Epithelial cell of esophagus (primary cell): ENCODE measurements around the gene CELSR3.

Experiments used
- DNase-seq: peaks from one replicate; pipeline ENCODE4 v3.0.0; 2010; ENCODE audit warnings: low read depth
- H3K4me3 ChIP-seq: 2 replicates; pipeline ENCODE4 v1.5.1; 2011; ENCODE audit warnings: mild to moderate bottlenecking, low read length, control low read depth
- CTCF ChIP-seq: IDR thresholded peaks from 2 replicates; pipeline ENCODE4 v1.5.1; 2011; ENCODE audit warnings: low read depth, mild to moderate bottlenecking, low read length, control low read depth, inconsistent platforms; ENCODE audit not compliant: insufficient read depth; ENCODE audit errors: missing control alignments

Gene CELSR3

GRCh38 chr3:48635222-48636021 is 27.3 kb downstream of the CELSR3 start, which contains the start of gene SLC26A6:
Gene SLC26A6 (minus strand): TSS chr3:48635461. CDS start chr3:48635393, 68 bp downstream.
- DNase-seq: peak; percentile 98
- TF ChIP-seq CTCF: peak; percentile 51
- peak within 1 kb of the TSS; percentile 82 for H3K4me3 ChIP-seq

DNA sequence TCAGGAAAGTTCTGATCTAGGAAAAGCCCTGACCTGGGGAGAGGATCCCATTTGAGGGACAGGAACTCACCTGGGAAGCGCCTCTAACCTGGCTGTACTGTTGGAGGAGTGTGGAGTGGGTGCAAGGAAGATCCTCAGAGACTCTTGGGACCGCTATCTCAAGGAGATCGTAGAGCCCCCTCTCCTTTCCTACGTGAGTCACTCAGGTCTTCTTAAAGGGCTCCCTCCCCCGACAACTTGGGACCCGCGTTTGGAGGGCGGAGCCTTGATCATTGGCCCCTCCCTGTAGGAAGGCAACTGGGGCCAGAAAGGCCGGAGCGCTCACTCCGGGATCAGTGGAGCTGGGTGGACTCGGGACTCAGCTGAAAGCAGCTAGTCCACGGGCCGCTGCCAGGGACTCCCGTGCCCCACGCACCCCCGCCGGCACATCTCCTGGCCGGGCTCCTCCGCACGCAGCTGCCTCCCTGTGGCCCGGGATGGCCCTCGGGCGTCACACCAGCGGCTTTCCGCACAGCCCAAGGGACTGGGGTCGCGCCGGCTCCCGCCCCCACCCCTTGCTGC is 27.9 kb downstream of the CELSR3 start:
- no peak for TF ChIP-seq CTCF
- peak; percentile 56 for DNase-seq
- H3K4me3 ChIP-seq: peak overlapping the region; percentile 82

DNA sequence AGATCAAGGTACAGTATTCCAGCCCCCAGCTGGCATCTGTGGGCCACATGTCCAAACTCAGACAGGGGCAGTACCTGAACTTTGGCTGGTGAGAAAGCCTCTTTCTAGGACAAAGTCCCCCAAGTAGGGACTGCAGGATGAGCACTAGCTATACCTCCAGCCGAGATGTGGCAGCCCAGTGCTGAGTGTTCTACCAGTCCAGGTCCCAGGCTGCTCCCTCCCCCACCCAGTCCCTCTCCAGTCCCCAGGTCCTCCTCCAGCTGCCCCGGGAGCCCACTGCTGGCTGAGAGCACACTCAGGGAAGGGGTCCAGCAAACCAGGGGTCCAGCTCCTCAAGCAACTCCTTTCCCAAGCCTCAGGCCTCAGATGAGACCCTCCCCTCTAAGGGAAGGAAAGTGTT is 28.9 kb downstream of the CELSR3 start:
- peak overlapping the region; percentile 82 for H3K4me3 ChIP-seq
- TF ChIP-seq CTCF: no peak

DNA sequence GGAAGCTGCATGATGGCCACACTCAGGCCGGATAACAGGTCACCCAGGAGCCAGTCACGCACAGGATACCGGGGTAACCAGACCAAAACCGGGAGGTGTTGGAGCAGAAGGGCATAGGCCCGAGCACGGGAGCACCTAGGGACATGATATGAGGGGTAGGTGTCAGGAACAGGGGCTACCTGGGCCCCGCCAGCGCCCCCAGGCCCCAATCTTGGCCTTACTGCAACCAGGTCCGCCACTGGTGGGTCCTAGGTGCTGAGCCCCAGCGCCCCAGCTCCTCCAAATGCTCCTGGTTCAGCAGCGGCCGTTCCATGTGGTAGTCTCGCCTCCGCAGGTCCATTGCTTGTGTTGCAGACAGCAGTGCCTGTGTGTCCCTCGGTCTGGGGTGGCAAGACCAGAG is 29.4 kb downstream of the CELSR3 start:
- H3K4me3 ChIP-seq: no peak overlapping the region
- no peak for TF ChIP-seq CTCF
- no peak for DNase-seq

More for the DNA sequence above, 28.9 kb downstream of the CELSR3 start:
- DNase-seq: no peak

DNA sequence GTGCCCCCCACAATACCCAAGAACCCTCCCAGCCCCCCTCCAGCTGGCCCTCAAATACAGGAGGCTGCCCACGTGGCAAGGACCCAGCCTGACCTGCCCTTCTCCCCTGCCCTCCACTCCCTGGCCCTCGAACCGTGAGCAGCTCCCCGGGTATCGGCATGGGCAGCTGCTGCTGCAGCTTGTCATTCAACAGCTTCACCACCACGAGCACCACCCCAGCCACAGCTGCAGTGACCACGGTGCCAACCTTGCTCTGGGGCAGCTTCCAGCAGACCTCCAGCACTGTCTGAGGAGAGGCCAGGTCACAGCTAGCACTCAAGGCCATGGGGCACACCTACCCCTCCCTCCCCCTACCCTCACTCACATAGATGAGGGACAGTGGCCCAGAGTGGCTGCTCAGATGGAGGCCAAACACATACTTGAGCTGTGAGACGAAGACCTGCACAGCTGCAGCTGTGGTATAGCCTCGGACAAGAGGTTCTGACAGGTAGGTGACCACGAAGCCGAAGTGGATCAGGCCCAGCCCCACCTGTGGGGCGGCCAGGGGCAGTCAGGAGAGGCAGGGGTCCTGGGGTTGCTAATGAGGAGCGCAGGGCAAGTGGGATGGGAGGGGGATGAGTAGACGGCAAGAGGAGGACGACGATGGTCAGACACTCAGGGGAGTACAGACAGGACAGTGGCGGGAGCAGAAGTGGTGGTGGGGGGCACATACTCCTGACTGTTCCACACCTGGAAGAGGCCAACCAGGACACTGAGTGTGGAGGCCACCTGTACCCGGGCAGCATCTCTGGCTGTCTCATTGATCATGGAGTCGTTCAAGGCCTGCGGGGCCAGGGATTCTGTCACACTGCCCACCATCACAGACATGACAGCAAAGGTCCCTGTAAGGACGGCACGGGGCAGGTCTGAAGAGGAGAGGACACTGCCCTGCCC is 30.9 kb downstream of the CELSR3 start:
- no peak overlapping the region for H3K4me3 ChIP-seq
- no peak for DNase-seq
- TF ChIP-seq CTCF: no peak

DNA sequence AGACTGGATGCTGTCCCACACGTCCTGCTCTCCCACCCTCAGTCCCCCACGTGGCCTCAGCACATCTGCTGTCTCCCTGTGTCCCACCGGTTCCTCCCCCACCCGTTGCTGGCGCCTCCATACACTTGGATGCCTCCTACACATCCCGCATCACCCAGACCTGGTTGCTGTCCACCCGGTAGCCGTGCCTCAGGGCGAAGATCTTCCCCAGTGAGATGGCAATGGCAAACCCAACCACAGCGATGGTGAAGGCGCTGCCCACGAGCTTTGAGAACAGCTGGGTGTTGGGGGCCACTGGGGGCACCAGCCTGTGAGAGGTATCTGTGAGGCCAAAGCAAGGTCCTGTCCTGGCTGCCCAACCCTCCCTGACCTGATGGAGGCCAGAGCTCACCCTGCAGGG is 31.9 kb downstream of the CELSR3 start:
- no peak for DNase-seq
- no peak for TF ChIP-seq CTCF
- H3K4me3 ChIP-seq: no peak overlapping the region
